GM11168 (cell line): ENCODE data around the gene DRD2.

Experiments used
- in situ Hi-C: fragments of 300-500 bp; cut with MboI; formaldehyde crosslinking; loops from one replicate; pipeline ENCODE4 v1.12.0; 2022; ENCODE audit warnings: low sequenced_read_pairs; ENCODE audit not compliant: unreplicated experiment

The DRD2 gene

GRCh38 chr11:113447621-113448315 is 27.4 kb downstream of the DRD2 start:
- in situ Hi-C loops = no loop called here

GRCh38 chr11:113446938-113447337 is 28.3 kb downstream of the DRD2 start:
- in situ Hi-C loops = no loop called here

DNA sequence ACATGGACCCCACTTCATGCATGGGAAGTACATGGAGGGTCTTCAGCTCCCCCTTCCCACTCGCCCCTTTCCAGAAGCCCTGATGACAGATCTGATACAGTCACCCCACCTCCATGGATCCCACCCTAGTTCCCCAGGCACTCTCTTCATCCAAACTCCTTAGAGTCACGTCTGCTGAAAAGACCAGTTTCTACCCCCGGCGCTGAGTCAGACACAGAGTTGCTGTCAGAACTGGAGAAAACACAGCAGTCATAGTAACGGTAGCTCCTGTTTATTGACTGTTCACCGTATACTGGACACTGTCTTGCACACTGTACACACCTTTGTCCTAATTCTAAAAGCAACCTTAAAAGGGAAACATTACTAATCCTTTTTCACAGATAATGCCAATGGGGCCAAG is 29.1 kb downstream of the DRD2 start:
- in situ Hi-C loops = no loop called here

DNA sequence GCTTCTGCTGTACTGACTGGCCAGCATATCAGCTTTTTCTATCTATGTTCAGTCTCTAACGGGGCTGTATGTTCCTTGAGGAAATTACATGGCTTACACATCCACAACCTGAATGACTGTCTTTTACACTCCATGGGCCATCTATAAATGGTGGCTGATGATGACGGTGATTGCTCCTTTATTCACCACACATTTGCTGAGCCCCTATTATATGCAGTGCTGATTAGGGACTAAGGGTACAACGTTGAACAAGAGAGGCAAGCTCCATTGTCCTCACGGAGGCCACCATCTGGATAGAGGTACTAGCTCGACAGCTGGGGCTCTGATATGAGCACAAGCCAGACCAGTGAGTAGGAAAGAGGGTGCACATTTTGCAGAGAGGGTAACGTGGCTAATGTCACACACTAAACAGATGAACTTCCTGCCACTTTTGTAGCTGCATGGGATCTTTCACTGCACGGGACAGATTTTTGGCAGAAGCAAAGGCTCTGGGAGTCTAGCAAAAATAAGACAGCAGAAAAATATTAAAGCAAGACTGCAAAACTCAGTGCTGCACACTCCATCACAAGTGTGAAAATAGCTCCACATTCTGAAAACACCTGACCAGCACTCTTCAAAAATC is 30.6 kb downstream of the DRD2 start:
- in situ Hi-C loops = no loop called here

DNA sequence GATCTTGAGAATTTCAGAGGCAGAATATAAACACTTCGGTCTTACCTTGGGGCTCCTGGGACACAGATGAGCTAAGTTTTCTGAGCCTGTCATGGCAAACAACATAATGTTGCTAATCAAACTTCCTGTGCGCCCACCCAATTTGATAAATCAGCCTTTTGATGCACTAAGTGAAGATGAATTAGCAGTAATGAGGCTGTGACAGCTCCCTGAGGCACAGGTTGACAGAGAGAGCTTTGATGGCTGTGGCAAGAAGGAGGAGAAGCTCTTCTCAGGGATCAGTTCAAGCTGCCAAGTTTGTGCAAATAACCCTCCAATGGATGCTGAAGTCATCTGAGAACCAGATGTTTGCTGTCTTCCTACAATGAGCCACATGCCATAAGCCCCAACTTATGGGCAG is 34.4 kb downstream of the DRD2 start:
- in situ Hi-C loops = no loop called here

DNA sequence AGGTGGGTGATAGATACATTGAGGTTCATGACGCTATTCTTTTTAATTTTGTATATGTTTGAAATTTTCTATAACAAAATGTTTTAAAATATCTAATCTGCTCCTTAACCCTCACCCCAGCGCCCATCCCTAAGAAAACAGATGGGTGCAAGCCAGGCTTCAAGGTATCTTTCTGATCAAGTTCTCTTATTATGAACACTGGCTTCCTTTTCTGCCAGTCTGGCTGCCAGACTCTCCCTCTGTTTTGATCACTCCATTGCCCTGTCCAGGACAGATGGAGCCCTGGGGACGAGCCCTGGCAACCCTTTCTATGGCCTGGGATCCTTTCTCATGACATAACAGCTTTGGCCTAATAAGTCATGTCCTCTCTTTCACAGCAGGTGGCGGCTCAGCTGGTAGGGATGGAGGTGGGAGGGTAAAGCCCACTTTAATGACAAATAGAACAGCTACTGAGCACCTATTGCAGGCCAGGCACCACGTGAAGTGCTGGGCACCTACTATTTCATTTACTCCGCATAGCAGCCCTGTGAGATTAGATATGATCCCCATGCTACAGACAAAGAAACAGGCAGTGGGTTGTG is 38.4 kb downstream of the DRD2 start:
- in situ Hi-C loops = no loop called here

GRCh38 chr11:113435190-113435968 is 39.8 kb downstream of the DRD2 start:
- in situ Hi-C loops = no loop called here

- in situ Hi-C loops = no loop called here
These were observed 43.5 kb downstream of the DRD2 start for GRCh38 chr11:113431746-113432145.

- in situ Hi-C loops = no loop called here
These were observed 48.5 kb downstream of the DRD2 start for GRCh38 chr11:113426686-113427085.

- in situ Hi-C loops = no loop called here
These were observed 54.4 kb downstream of the DRD2 start for GRCh38 chr11:113420808-113421207.

GRCh38 chr11:113419454-113420003 is 55.7 kb downstream of the DRD2 start:
- in situ Hi-C loops = no loop called here

GRCh38 chr11:113417428-113417827 is 57.8 kb downstream of the DRD2 start:
- in situ Hi-C loops = no loop called here

GRCh38 chr11:113415343-113415742 is 59.9 kb downstream of the DRD2 start:
- in situ Hi-C loops = no loop called here

DNA sequence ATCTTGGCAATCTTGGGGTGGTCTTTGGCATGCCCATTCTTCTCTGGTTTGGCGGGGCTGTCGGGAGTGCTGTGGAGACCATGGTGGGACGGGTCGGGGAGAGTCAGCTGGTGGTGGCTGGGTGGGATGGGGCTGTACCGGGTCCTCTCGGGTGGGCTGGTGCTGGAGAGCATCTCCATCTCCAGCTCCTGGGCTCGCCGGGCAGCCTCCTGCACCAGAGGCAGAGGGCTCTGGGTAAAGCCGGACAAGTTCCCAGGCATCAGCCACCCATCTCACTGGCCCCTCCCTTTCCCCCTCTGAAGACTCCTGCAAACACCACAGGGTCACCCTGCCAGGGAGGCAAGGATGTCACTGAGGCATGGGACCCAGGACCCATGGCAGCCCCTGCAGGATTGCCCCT is 62.5 kb downstream of the DRD2 start:
- in situ Hi-C loops = no loop called here

- in situ Hi-C loops = no loop called here
These were observed 63.7 kb downstream of the DRD2 start for GRCh38 chr11:113411536-113411935.

DNA sequence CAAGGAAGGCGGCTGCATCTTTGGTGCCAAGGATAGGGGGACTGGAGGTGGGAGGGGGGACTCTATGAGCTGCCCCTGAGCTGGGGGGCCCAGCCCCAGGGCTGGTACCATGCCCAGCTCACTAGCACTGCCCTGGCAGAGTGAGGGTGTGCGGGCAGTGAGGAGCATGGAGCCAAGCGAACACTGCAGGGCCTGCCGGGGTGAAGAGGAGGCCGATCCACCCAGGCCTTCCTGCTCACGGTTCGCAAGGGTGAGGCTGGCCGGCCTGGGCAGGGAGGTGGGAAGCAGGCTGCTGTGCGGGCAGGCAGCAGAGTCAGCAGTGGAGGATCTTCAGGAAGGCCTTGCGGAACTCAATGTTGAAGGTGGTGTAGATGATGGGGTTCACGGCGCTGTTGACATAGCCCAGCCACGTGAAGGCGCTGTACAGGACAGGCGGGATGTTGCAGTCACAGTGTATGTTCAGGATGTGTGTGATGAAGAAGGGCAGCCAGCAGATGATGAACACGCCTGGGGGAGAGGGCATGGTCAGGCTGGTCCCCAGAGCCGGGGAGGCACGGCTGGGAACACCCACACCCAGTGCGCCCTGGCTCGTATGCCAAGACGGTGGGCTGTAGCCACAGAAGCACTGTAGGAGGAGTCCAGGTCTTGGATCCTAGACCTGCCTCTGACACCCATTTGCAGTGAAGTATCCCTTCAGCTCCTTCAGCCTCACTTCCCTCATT is 64.6 kb downstream of the DRD2 start:
- in situ Hi-C loops = no loop called here

- in situ Hi-C loops = no loop called here
These were observed 65.7 kb downstream of the DRD2 start for GRCh38 chr11:113409526-113409925.

DNA sequence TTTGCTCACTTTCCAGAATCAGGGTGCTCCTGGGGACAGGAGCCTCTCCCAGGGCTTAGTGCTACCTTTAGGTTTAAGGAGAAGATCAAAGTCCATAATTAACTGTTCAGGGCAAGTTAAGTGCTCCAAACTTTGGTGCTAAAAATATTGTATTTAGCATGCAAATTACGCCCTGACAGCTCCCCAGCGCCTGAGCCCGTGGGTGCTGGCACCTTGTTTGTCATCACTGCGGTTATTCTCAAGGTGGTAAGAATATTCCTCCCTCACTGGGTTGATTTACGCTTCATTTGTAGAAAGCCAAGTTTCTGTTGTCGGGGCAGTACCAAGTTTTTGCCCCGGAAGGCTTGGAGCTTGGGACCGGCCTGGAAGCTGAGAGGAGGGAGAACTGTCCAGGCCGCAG is 66.3 kb downstream of the DRD2 start:
- in situ Hi-C loops = no loop called here

- in situ Hi-C loops = no loop called here
These were observed 67.0 kb downstream of the DRD2 start for GRCh38 chr11:113408206-113408605.

- in situ Hi-C loops = no loop called here
These were observed 68.0 kb downstream of the DRD2 start for GRCh38 chr11:113407163-113407562.
